Measurements from ENCODE around the gene MCU.

GRCh38 chr10:72801263-72801868, 109.4 kb downstream of the MCU start:
- TF ChIP-seq CTCF (conservative IDR thresholded peaks at IDR 0.05; ENCODE audit: low read depth, low read length) (no peak), EZH2 (IDR thresholded peaks at IDR 0.05; ENCODE audit: borderline replicate concordance, low read depth, low read length, poor library complexity, severe bottlenecking) (no peak)

All from A673 (cell line).